MM.1S (cell line): Measurements from ENCODE around the gene RPL3.

Experiments used
- DNase-seq: peaks from one replicate; pipeline ENCODE4 v3.0.0-alpha.2; 2015
- H2AFZ ChIP-seq: fragments of 300-600 bp; sonication (generic); 2 replicates; pipeline ENCODE4 v1.6.0; 2016; ENCODE audit warnings: antibody characterized with exemption, low read length
- H3F3A ChIP-seq: fragments of 300-600 bp; sonication (generic); 2 replicates; pipeline ENCODE4 v1.6.1; 2016; ENCODE audit warnings: mild to moderate bottlenecking, antibody characterized with exemption, low read length, moderate library complexity, mixed read lengths; ENCODE audit not compliant: insufficient read depth
- H3K27ac ChIP-seq: fragments of 300-600 bp; sonication (generic); 2 replicates; pipeline ENCODE4 v1.5.1; 2016; ENCODE audit warnings: mild to moderate bottlenecking, low read length
- H3K27me3 ChIP-seq: fragments of 300-600 bp; sonication (generic); replicated peaks from 2 replicates; pipeline ENCODE4 v1.6.0; 2016; ENCODE audit warnings: low read length; ENCODE audit not compliant: insufficient read depth
- H3K36me3 ChIP-seq: fragments of 300-600 bp; sonication (generic); replicated peaks from 2 replicates; pipeline ENCODE4 v1.6.1; 2016; ENCODE audit warnings: mild to moderate bottlenecking, low read length, mixed read lengths; ENCODE audit not compliant: insufficient read depth
- H3K4me1 ChIP-seq: fragments of 300-600 bp; sonication (generic); 2 replicates; pipeline ENCODE4 v1.6.1; 2016; ENCODE audit warnings: low read length, mixed read lengths
- H3K4me2 ChIP-seq: fragments of 300-600 bp; sonication (generic); 2 replicates; pipeline ENCODE4 v1.6.0; 2016; ENCODE audit warnings: low read depth, low read length
- H3K4me3 ChIP-seq: fragments of 300-600 bp; sonication (generic); 2 replicates; pipeline ENCODE4 v1.5.1; 2016; ENCODE audit warnings: low read length, mixed read lengths
- H3K79me2 ChIP-seq: fragments of 300-600 bp; sonication (generic); 2 replicates; pipeline ENCODE4 v1.6.1; 2016; ENCODE audit warnings: mixed run types, low read length, mixed read lengths
- H3K9ac ChIP-seq: fragments of 300-600 bp; sonication (generic); 2 replicates; pipeline ENCODE4 v1.6.1; 2016; ENCODE audit warnings: low read length, mixed read lengths
- H3K9me2 ChIP-seq: fragments of 300-600 bp; sonication (generic); replicated peaks from 2 replicates; pipeline ENCODE4 v1.6.1; 2016; ENCODE audit warnings: mild to moderate bottlenecking, low read length, mixed read lengths; ENCODE audit not compliant: insufficient read depth
- H3K9me3 ChIP-seq: fragments of 300-600 bp; sonication (generic); replicated peaks from 2 replicates; pipeline ENCODE4 v1.6.1; 2016; ENCODE audit warnings: mild to moderate bottlenecking, low read length, mixed read lengths; ENCODE audit not compliant: insufficient read depth
- H4K20me1 ChIP-seq: fragments of 300-600 bp; sonication (generic); 2 replicates; pipeline ENCODE4 v1.6.1; 2016; ENCODE audit warnings: mild to moderate bottlenecking, low read length, moderate library complexity, mixed read lengths; ENCODE audit not compliant: insufficient read depth
- EZH2 ChIP-seq: fragments of 300-600 bp; sonication (generic); optimal IDR thresholded peaks from 2 replicates; pipeline ENCODE3; 2017; ENCODE audit warnings: low read depth, mild to moderate bottlenecking, antibody characterized with exemption, low read length, mixed read lengths
- EZH2phosphoT487 ChIP-seq: fragments of 300-600 bp; sonication (generic); IDR thresholded peaks from 2 replicates; pipeline ENCODE4 v1.6.1; 2018; ENCODE audit warnings: antibody characterized with exemption, low read length
- TF ChIP-seq, protein P1 (sequence below): fragments of 300-600 bp; sonication (generic); IDR thresholded peaks from 2 replicates; pipeline ENCODE4 v1.5.1; 2016; ENCODE audit warnings: antibody characterized with exemption, low read length, mixed read lengths

Gene RPL3

DNA sequence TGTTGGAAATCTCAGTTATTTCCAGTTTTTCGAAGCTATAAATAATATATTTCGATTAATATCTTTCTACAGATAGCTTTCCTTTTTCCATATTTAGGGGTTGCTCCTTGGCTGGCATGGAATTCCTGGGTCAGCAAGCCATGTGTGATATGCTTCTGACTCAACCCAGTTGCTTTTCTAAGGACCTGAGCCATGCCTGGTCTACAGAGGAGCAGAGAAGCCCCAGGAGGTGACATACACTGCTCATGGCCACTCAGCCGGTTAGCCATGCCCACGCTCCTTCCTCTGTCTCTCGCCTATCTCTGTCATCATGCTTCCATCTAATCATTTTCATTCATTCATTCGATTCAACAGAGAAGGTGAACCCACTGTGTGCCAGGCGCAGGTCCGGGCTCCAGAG is 51.4 kb downstream of the RPL3 start:
- Histone ChIP-seq H3K79me2 (no peaks in the 10 kb centered on the region), H3K4me1 (peaks cover 30% of the 10 kb centered on the region), H3K9me2 (no peaks in the 10 kb centered on the region), H3K27ac (no peak overlapping the region), H3K4me3 (no peak overlapping the region), H3K27me3 (no peaks in the 10 kb centered on the region), H3K9ac (no peak overlapping the region), H2AFZ (no peak overlapping the region), H3K9me3 (no peaks in the 10 kb centered on the region), H3K36me3 (no peaks in the 10 kb centered on the region), H3F3A (peaks cover 15% of the 10 kb centered on the region), H4K20me1 (no peaks in the 10 kb centered on the region), H3K4me2 (no peak overlapping the region)
- TF ChIP-seq, protein P1, sequence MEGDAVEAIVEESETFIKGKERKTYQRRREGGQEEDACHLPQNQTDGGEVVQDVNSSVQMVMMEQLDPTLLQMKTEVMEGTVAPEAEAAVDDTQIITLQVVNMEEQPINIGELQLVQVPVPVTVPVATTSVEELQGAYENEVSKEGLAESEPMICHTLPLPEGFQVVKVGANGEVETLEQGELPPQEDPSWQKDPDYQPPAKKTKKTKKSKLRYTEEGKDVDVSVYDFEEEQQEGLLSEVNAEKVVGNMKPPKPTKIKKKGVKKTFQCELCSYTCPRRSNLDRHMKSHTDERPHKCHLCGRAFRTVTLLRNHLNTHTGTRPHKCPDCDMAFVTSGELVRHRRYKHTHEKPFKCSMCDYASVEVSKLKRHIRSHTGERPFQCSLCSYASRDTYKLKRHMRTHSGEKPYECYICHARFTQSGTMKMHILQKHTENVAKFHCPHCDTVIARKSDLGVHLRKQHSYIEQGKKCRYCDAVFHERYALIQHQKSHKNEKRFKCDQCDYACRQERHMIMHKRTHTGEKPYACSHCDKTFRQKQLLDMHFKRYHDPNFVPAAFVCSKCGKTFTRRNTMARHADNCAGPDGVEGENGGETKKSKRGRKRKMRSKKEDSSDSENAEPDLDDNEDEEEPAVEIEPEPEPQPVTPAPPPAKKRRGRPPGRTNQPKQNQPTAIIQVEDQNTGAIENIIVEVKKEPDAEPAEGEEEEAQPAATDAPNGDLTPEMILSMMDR = no peak
- TF ChIP-seq EZH2phosphoT487 (no peak), EZH2 (no peak)
- no peak for DNase-seq

DNA sequence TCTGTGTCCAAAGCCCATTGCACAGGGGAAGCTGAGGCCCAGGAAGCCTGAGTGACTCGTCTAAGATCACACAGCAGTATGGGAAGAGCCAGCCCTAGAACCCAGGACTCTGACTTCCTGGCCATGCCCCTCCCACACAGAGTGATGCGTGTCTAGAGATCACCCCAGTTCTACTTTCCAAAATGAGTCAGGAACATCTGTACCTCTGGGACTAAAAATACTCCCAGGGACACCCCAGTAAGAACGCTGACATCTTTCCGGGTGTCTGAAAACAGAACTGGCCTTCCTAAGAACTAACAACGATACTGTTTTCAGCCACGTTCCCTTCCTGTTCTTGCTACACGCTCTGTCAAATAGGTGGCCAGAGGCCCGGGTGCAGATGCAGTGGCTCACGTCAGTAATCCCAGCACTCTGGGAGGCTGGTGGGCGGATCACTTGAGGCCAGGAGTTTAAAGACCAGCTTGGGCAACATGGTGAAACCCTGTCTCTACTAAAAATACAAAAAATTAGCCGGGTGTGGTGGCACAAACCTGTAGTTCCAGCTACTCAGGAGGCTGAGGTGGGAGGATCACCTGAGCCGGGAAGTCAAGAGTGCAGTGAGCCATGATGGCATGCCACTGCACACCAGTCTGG is 52.9 kb downstream of the RPL3 start:
- Histone ChIP-seq H3K4me2 (peak overlapping the region; percentile 45; the same call in 1 of the 2 replicates), H3K9me2 (no peaks in the 10 kb centered on the region), H4K20me1 (no peaks in the 10 kb centered on the region), H3K4me1 (peaks cover 30% of the 10 kb centered on the region), H3K4me3 (no peak overlapping the region), H3K27ac (peak overlapping the region; percentile 96), H3K9me3 (no peaks in the 10 kb centered on the region), H3K36me3 (no peaks in the 10 kb centered on the region), H3K27me3 (no peaks in the 10 kb centered on the region), H2AFZ (0 out of 2 replicates have a peak overlapping the region, but pooled peaks have one; percentile 1), H3F3A (peaks cover 15% of the 10 kb centered on the region), H3K79me2 (no peaks in the 10 kb centered on the region), H3K9ac (peak overlapping the region; percentile 64)
- no peak for TF ChIP-seq EZH2
- TF ChIP-seq, protein P1 = no peak
- peak; percentile 96 for DNase-seq

DNA sequence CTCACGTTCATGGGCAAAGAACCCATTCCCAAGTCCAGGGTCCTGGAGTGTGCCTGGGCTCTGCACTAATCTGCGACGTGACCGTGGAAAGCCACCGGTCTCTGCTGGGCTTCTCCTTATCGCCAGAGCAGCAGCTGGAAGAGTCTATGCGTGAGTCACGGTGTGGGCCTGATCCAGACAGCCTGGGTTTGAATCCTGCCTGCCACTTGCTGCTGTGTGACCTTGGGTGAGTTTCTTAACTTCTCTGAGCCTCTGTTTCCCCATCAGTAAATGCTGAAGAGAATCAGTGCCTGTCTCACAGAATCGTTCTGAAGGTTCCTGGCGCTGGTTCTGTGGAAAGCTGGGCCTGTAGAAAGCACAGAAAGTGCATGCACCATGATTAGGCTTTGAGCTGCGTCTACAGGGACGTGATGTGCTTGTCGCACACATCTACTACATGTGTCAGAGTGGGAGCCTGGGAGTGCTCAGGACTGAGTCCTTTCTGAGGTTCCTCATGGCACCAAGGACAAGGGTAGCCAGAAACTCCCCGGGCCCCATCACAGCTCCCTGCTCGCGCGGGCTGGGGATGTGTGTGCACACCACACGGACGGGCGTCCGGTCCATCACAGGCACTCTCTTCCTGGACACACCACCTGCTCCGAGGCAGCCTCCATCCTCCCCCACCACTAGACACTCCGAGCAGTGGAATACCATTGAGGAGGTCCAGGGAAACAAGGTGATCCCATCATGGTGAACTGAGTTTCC is 54.1 kb downstream of the RPL3 start:
- Histone ChIP-seq H3K9me3 (no peaks in the 10 kb centered on the region), H3K4me2 (peak overlapping the region; percentile 45; the same call in 1 of the 2 replicates), H3K4me1 (peaks cover 30% of the 10 kb centered on the region), H3F3A (peaks cover 15% of the 10 kb centered on the region), H3K4me3 (no peak overlapping the region), H3K27me3 (no peaks in the 10 kb centered on the region), H2AFZ (no peak overlapping the region), H4K20me1 (no peaks in the 10 kb centered on the region), H3K9me2 (no peaks in the 10 kb centered on the region), H3K9ac (peak overlapping the region; percentile 57; the same call in 1 of the 2 replicates), H3K36me3 (no peaks in the 10 kb centered on the region), H3K79me2 (no peaks in the 10 kb centered on the region), H3K27ac (peak overlapping the region; percentile 96)
- TF ChIP-seq, protein P1 = no peak
- DNase-seq = no peak
